Measurements from ENCODE around the gene FAM149A.

The FAM149A gene

GRCh38 chr4:186067757-186068385 is 36.6 kb upstream of the FAM149A start:
- ChIA-PET POLR2A (interaction anchor here (0.5 to 1.0 kb wide), 2 partner anchors 124 to 532 kb away, joined by 3 read pairs; partner anchors contain the start of gene CYP4V2), CTCF (interaction anchor here (0.6 to 3.0 kb wide), 8 partner anchors 9 to 164 kb away, joined by 3 to 30 read pairs (median 4); no protein-coding TSS in a partner anchor)
- H3K27ac ChIP-seq (ENCODE audit: extremely low read depth, low read depth, low read length): no peak overlapping the region
- no peak overlapping the region for H3K4me3 ChIP-seq (ENCODE audit: low read depth, low read length)
- H3K4me1 ChIP-seq (ENCODE audit: control insufficient read depth, insufficient read depth, low read length): no peaks in the 10 kb centered on the region; the same call in 1 of the 2 replicates
- H3K9me3 ChIP-seq (ENCODE audit: control insufficient read depth, insufficient read depth, low read depth, low read length): no peaks in the 10 kb centered on the region
- H3K36me3 ChIP-seq (ENCODE audit: control insufficient read depth in 2 of 2, insufficient read depth in 1 of 2, low read length in 2 of 2): no peaks in the 10 kb centered on the region
- TF ChIP-seq ZBTB8A (tag by site-specific recombination; IDR thresholded peaks at IDR 0.05): peak; percentile 89
- no peak for TF ChIP-seq ZNF157 (tag by site-specific recombination; IDR thresholded peaks at IDR 0.05)
- TF ChIP-seq SP2 (tag by site-specific recombination; IDR thresholded peaks at IDR 0.05): no peak
- TF ChIP-seq SCRT2 (tag by site-specific recombination; IDR thresholded peaks at IDR 0.05): peak; percentile 27; the same call in 1 of the 2 replicates
- no peak for TF ChIP-seq ZNF37A (tag by site-specific recombination; IDR thresholded peaks at IDR 0.05)
- no peak for TF ChIP-seq ZNF416 (tag by site-specific recombination; IDR thresholded peaks at IDR 0.05)
- no peak for TF ChIP-seq ZNF175 (tag by site-specific recombination; IDR thresholded peaks at IDR 0.05)
- TF ChIP-seq ZNF501 (tag by site-specific recombination; IDR thresholded peaks at IDR 0.05): 0 out of 2 replicates have a peak, but pooled peaks have one; percentile 30
- peak; percentile 93 for TF ChIP-seq TRIM28 (IDR thresholded peaks at IDR 0.05; ENCODE audit: borderline replicate concordance, low read length)
- TF ChIP-seq ZNF2 (tag by site-specific recombination; IDR thresholded peaks at IDR 0.05): peak; percentile 72; the same call in 1 of the 2 replicates
- no peak for TF ChIP-seq SP3 (tag by site-specific recombination; IDR thresholded peaks at IDR 0.05)
- TF ChIP-seq MYNN (tag by site-specific recombination; IDR thresholded peaks at IDR 0.05; ENCODE audit: borderline replicate concordance): no peak
- TF ChIP-seq CTCF (tag by site-specific recombination; IDR thresholded peaks at IDR 0.05): peak; percentile 45; the same call in 1 of the 2 replicates
- TF ChIP-seq ZNF654 (tag by site-specific recombination; IDR thresholded peaks at IDR 0.05; ENCODE audit: low read depth): peak; percentile 59

- TF ChIP-seq ZNF362 (tag by site-specific recombination; IDR thresholded peaks at IDR 0.05) (peak; percentile 73; the same call in 1 of the 2 replicates), PRDM1 (tag by site-specific recombination; IDR thresholded peaks at IDR 0.05) (peak; percentile 74), ZNF335 (tag by site-specific recombination; conservative IDR thresholded peaks at IDR 0.05) (peak; percentile 85), PRDM10 (tag by site-specific recombination; IDR thresholded peaks at IDR 0.05) (peak; percentile 97), ZNF324 (tag by site-specific recombination; IDR thresholded peaks at IDR 0.05) (no peak), SP2 (tag by site-specific recombination; IDR thresholded peaks at IDR 0.05) (no peak), ZBTB17 (tag by site-specific recombination; IDR thresholded peaks at IDR 0.05) (peak; percentile 52; the same call in 1 of the 2 replicates)
- H3K4me1 ChIP-seq (ENCODE audit: control insufficient read depth, insufficient read depth, low read length): no peaks in the 10 kb centered on the region; the same call in 1 of the 2 replicates
- no peak within 1 kb of the TSS for H3K27ac ChIP-seq (ENCODE audit: extremely low read depth, low read depth, low read length)
- POLR2A ChIA-PET: no interaction called here
- no peaks in the 10 kb centered on the region for H3K9me3 ChIP-seq (ENCODE audit: control insufficient read depth, insufficient read depth, low read depth, low read length)
- peak within 1 kb of the TSS; percentile 28 for H3K4me3 ChIP-seq (ENCODE audit: low read depth, low read length)
- CTCF ChIA-PET: interaction anchor here (0.6 to 3.0 kb wide), 10 partner anchors 10 to 929 kb away, joined by 3 to 30 read pairs (median 3); no protein-coding TSS in a partner anchor
- H3K36me3 ChIP-seq (ENCODE audit: control insufficient read depth in 2 of 2, insufficient read depth in 1 of 2, low read length in 2 of 2): no peaks in the 10 kb centered on the region
Measured at GRCh38 chr4:186068581-186069348, 35.7 kb upstream of the FAM149A start, which contains the start of gene TLR3. TLR3 (plus strand) TSS chr4:186069156; CDS start chr4:186076620, 7,464 bp downstream.

Measured in HEK293 (cell line).